GM12875 (cell line): Measurements from ENCODE around the gene GPR21.

Experiments
- H3K4me3 ChIP-seq: one replicate; pipeline ENCODE4 v1.5.1; 2011; ENCODE audit warnings: low read depth, low read length, control low read depth
- CTCF ChIP-seq: IDR thresholded peaks from 2 replicates; pipeline ENCODE4 v1.5.1; 2011; ENCODE audit warnings: low read depth, mild to moderate bottlenecking, control low read depth, inconsistent platforms, low read length, moderate library complexity, borderline replicate concordance; ENCODE audit not compliant: insufficient read depth

The GPR21 gene

DNA sequence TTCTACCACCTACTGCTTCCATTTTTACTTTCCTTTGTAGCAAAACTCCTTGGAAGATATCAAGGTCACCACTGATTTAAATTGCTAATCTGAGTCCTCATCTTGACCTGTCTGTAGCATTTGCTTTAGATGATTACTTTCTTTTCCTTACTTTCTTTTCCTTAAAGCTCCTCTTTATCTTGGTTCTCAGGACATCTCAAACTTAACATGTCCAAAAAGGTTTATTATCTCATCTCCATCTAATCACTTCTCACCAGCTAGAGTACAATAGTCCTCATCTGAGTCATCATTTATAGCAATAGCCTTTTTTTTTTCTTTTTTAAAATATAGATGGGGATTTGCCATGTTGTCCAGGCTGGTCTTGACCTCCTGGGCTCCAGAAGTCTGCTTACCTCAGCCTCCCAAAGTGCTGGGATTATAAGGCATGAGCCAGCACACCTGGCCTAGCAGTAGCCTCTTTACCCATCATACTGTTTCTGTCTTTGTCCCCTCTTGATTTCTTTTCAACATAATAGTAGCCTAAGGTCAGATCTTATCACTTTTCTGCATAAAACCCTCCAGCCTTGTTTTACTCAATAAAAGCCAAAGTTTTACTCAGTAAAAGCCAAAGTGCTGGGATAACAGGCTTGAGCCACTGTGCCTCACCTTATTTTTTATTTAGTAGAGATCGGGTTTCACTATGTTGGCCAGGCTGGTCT is 32.9 kb upstream of the GPR21 start:
- no peak overlapping the region for H3K4me3 ChIP-seq
- TF ChIP-seq CTCF = no peak

DNA sequence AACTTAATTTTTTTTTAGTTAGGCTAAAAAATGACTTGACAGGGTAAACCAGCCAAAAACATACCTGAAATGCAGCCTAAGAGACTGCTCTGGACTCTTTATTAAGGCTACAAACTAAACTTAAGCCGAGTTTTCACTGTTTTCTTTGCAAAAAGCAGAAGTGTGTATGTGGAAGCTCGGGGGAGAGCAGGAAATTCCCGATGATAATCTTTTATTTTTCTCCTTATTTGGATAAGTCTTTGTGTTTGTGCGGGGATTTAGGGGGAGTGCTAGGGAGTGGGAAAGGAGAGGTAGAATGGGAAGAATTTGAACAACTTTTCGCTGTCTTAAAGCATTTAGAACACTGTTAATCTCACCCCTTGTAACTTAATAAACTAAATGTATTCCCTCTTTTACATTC is 30.7 kb upstream of the GPR21 start:
- TF ChIP-seq CTCF = no peak
- no peak overlapping the region for H3K4me3 ChIP-seq

DNA sequence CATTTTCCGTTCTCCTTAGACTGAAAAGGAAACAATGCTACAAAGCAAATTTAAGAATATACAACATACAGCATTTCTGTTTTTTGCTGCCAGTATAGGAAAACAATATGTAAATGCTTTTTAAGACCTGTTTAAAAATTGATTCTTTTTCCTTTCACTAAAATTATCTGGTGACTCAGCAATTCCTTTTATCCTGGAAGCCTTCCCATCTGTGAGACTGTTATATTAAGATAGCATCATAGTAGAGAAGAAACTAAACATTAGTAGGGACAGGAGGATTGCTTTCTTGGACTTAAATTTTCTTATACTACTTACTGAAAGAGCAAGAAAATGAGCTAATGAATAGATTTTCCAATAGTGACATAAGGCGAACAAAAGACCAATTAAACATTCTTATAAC is 30.0 kb upstream of the GPR21 start:
- TF ChIP-seq CTCF = no peak
- H3K4me3 ChIP-seq = no peak overlapping the region

DNA sequence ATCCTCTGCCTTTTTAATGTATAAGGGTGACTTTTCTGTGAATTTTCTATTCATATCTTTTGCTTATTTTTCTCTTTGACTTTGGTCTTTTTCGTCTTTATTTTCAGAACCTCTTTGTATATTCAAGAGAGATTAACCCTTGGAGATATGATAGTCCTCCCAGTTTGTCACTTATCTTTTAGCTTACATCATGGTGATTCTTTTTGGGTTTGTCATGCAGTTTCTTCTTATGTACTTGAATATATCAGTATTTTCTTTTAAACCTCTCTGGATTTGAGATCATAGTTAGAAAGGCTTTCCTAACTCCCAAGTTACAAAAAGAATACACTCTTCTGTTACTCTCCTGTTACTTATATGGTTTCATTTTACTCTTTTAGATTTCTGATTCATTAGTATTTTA is 27.5 kb upstream of the GPR21 start:
- no peak overlapping the region for H3K4me3 ChIP-seq
- TF ChIP-seq CTCF = no peak

GRCh38 chr9:123007269-123007668 is 26.2 kb upstream of the GPR21 start:
- no peak for TF ChIP-seq CTCF
- no peak overlapping the region for H3K4me3 ChIP-seq

DNA sequence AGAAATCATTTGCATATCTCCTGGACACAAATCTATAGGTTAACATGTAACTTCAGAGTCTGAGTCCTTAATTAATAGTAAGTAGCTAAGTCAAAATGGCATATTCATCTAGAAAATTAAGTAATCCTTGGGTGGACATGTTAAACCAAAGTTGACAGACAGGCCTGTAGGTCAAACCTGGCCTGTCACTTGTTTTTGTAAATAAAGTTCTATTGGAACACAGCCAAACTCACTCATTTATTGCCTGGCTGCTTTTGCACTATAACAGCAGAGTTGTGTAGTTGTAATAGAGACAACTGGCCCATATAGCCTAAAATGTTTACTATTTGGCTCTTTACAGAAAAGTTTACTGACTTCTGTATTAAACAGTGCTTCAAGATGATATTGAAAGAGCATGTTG is 24.6 kb upstream of the GPR21 start:
- TF ChIP-seq CTCF = no peak
- H3K4me3 ChIP-seq = no peak overlapping the region

- no peak for TF ChIP-seq CTCF
- H3K4me3 ChIP-seq = no peak overlapping the region
Observed at GRCh38 chr9:123011380-123011779, 22.1 kb upstream of the GPR21 start.
